ENCODE data around the gene IKBKE. TPM values are rescaled to one million over a fixed set of nuclear protein-coding genes. Genes with fewer than 3 reads are reported as not detected.

The IKBKE gene
- total and polyA plus RNA-seq, 9 donors: 3.4 to 6.2 (median 4.0) TPM

GRCh38 chr1:206502812-206503211 lies 32.5 kb downstream of the IKBKE start:
- peaks cover 27% of the 10 kb centered on the region for H3K27me3 ChIP-seq (ENCODE audit: control insufficient read depth, insufficient read depth, low read length)
- no peak overlapping the region for H3K27ac ChIP-seq (ENCODE audit: low read length)
- H3K9me3 ChIP-seq (replicated peaks; ENCODE audit: control insufficient read depth, low read depth, low read length): no peaks in the 10 kb centered on the region
- H3K36me3 ChIP-seq (ENCODE audit: control insufficient read depth, insufficient read depth, low read length): no peaks in the 10 kb centered on the region
- peaks cover 36% of the 10 kb centered on the region for H3K4me1 ChIP-seq (ENCODE audit: control insufficient read depth, insufficient read depth, low read length)
- DNase-seq: no peak
- no peak overlapping the region for H3K4me3 ChIP-seq (ENCODE audit: low read length)
- 100% methylated on average over 1 of the region's 1 CpG for WGBS (ENCODE audit: insufficient coverage)

GRCh38 chr1:206503591-206504362 lies 33.5 kb downstream of the IKBKE start:
- no peak overlapping the region for H3K27ac ChIP-seq (ENCODE audit: low read length)

GRCh38 chr1:206504363-206504713 lies 34.1 kb downstream of the IKBKE start:
- Histone ChIP-seq H3K4me3 (ENCODE audit: low read length) (no peak overlapping the region), H3K9me3 (replicated peaks; ENCODE audit: control insufficient read depth, low read depth, low read length) (no peaks in the 10 kb centered on the region), H3K27me3 (ENCODE audit: control insufficient read depth, insufficient read depth, low read length) (peaks cover 41% of the 10 kb centered on the region), H3K27ac (ENCODE audit: low read length) (no peak overlapping the region), H3K4me1 (ENCODE audit: control insufficient read depth, insufficient read depth, low read length) (peaks cover 50% of the 10 kb centered on the region), H3K36me3 (ENCODE audit: control insufficient read depth, insufficient read depth, low read length) (no peaks in the 10 kb centered on the region)
- WGBS (ENCODE audit: insufficient coverage): 29% methylated on average over 2 of the region's 3 CpGs
- no peak for DNase-seq

More at GRCh38 chr1:206503591-206504362, 33.5 kb downstream of the IKBKE start:
- 54% methylated on average over 4 of the region's 8 CpGs for WGBS (ENCODE audit: insufficient coverage)
- DNase-seq: peak; percentile 71
- H3K9me3 ChIP-seq (replicated peaks; ENCODE audit: control insufficient read depth, low read depth, low read length): no peaks in the 10 kb centered on the region
- H3K4me3 ChIP-seq (ENCODE audit: low read length): no peak overlapping the region
- H3K36me3 ChIP-seq (ENCODE audit: control insufficient read depth, insufficient read depth, low read length): no peaks in the 10 kb centered on the region
- H3K27me3 ChIP-seq (ENCODE audit: control insufficient read depth, insufficient read depth, low read length): peaks cover 37% of the 10 kb centered on the region
- H3K4me1 ChIP-seq (ENCODE audit: control insufficient read depth, insufficient read depth, low read length): peaks cover 45% of the 10 kb centered on the region

GRCh38 chr1:206505702-206506355 lies 35.6 kb downstream of the IKBKE start:
- DNase-seq: no peak
- Histone ChIP-seq H3K27ac (ENCODE audit: low read length) (no peak overlapping the region), H3K9me3 (replicated peaks; ENCODE audit: control insufficient read depth, low read depth, low read length) (no peaks in the 10 kb centered on the region), H3K27me3 (ENCODE audit: control insufficient read depth, insufficient read depth, low read length) (peaks cover 49% of the 10 kb centered on the region), H3K4me1 (ENCODE audit: control insufficient read depth, insufficient read depth, low read length) (peaks cover 54% of the 10 kb centered on the region), H3K4me3 (ENCODE audit: low read length) (no peak overlapping the region), H3K36me3 (ENCODE audit: control insufficient read depth, insufficient read depth, low read length) (no peaks in the 10 kb centered on the region)
- WGBS (ENCODE audit: insufficient coverage): no CpG with 5 or more reads among the region's 10 CpGs

- WGBS (ENCODE audit: insufficient coverage): 12% methylated on average over 33 of the region's 48 CpGs
- Histone ChIP-seq H3K27me3 (ENCODE audit: control insufficient read depth, insufficient read depth, low read length) (peaks cover 49% of the 10 kb centered on the region), H3K4me1 (ENCODE audit: control insufficient read depth, insufficient read depth, low read length) (peaks cover 51% of the 10 kb centered on the region), H3K36me3 (ENCODE audit: control insufficient read depth, insufficient read depth, low read length) (no peaks in the 10 kb centered on the region), H3K9me3 (replicated peaks; ENCODE audit: control insufficient read depth, low read depth, low read length) (no peaks in the 10 kb centered on the region), H3K4me3 (ENCODE audit: low read length) (peak overlapping the region; percentile 58), H3K27ac (ENCODE audit: low read length) (no peak overlapping the region)
- DNase-seq: no peak
Measured at GRCh38 chr1:206506405-206507283, 36.4 kb downstream of the IKBKE start.

- DNase-seq: peak; percentile 85
- under 1% methylated on average over 85 of the region's 97 CpGs for WGBS (ENCODE audit: insufficient coverage)
- H3K4me1 ChIP-seq (ENCODE audit: control insufficient read depth, insufficient read depth, low read length): peaks cover 55% of the 10 kb centered on the region
Measured at GRCh38 chr1:206507284-206508129, 37.2 kb downstream of the IKBKE start, which contains the start of gene RASSF5. TSS of gene RASSF5 (plus strand) at chr1:206507531. CDS start at chr1:206507603, 72 bp downstream.

GRCh38 chr1:206508130-206508889 lies 38.0 kb downstream of the IKBKE start:
- Histone ChIP-seq H3K27ac (ENCODE audit: low read length) (peak overlapping the region; percentile 54), H3K4me1 (ENCODE audit: control insufficient read depth, insufficient read depth, low read length) (peaks cover 63% of the 10 kb centered on the region), H3K9me3 (replicated peaks; ENCODE audit: control insufficient read depth, low read depth, low read length) (no peaks in the 10 kb centered on the region), H3K27me3 (ENCODE audit: control insufficient read depth, insufficient read depth, low read length) (peaks cover 48% of the 10 kb centered on the region), H3K36me3 (ENCODE audit: control insufficient read depth, insufficient read depth, low read length) (no peaks in the 10 kb centered on the region), H3K4me3 (ENCODE audit: low read length) (peak overlapping the region; percentile 39)
- DNase-seq: no peak
- 31% methylated on average over 2 of the region's 15 CpGs for WGBS (ENCODE audit: insufficient coverage)

More at GRCh38 chr1:206507284-206508129, 37.2 kb downstream of the IKBKE start, which contains the start of gene RASSF5:
- Histone ChIP-seq H3K27ac (ENCODE audit: low read length) (no peak within 1 kb of the TSS), H3K4me3 (ENCODE audit: low read length) (peak within 1 kb of the TSS; percentile 58), H3K27me3 (ENCODE audit: control insufficient read depth, insufficient read depth, low read length) (peaks cover 47% of the 10 kb centered on the region), H3K36me3 (ENCODE audit: control insufficient read depth, insufficient read depth, low read length) (no peaks in the 10 kb centered on the region), H3K9me3 (replicated peaks; ENCODE audit: control insufficient read depth, low read depth, low read length) (no peaks in the 10 kb centered on the region)

- DNase-seq: peak; percentile 87
- peak overlapping the region; percentile 54 for H3K27ac ChIP-seq (ENCODE audit: low read length)
- 18% methylated on average over 2 of the region's 6 CpGs for WGBS (ENCODE audit: insufficient coverage)
- no peak overlapping the region for H3K4me3 ChIP-seq (ENCODE audit: low read length)
- no peaks in the 10 kb centered on the region for H3K9me3 ChIP-seq (replicated peaks; ENCODE audit: control insufficient read depth, low read depth, low read length)
- peaks cover 66% of the 10 kb centered on the region for H3K4me1 ChIP-seq (ENCODE audit: control insufficient read depth, insufficient read depth, low read length)
- H3K36me3 ChIP-seq (ENCODE audit: control insufficient read depth, insufficient read depth, low read length): no peaks in the 10 kb centered on the region
- peaks cover 48% of the 10 kb centered on the region for H3K27me3 ChIP-seq (ENCODE audit: control insufficient read depth, insufficient read depth, low read length)
Measured at GRCh38 chr1:206508956-206509355, 38.7 kb downstream of the IKBKE start.

All from muscle of leg (tissue), 11 donors.